ENCODE results near the gene NFIC.
"Not testable (repeated sequence)": the region's sequence is repeated elsewhere in the genome, so short reads cannot be mapped to it uniquely, and the experiment has no call there.

Gene NFIC

DNA sequence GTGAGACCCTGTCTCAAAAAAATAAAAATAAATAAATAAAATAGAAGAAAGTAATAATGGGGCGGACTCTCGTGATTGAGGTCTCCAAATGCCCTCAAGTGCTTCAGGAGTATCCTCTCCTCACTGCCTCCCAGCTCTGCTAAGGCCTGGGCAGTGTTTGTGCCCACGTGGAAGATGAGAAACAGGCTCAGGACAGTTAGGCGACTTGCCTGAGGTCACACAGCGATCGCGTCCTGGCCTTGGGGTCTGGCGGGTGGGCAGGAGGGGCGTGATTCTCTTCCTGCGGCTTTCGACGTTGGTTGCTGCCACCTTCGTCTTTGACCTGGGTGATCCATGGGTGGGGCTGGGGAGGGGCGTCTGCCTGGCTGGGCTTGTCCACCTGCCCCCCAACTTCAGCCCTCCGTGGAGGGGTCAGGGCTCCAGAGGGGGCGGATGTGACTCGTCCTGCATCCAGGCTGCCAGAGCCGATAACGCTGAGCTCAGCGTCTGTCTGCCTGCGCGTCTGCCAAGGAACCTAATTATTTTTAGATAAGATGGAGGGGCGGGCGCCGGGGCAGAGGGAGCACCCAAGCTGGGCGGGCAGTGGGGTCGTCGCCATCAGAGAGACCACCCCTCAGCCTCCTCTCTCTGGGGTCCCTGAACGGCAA, 56.9 kb downstream of the NFIC start:
- TF ChIP-seq, protein P1, sequence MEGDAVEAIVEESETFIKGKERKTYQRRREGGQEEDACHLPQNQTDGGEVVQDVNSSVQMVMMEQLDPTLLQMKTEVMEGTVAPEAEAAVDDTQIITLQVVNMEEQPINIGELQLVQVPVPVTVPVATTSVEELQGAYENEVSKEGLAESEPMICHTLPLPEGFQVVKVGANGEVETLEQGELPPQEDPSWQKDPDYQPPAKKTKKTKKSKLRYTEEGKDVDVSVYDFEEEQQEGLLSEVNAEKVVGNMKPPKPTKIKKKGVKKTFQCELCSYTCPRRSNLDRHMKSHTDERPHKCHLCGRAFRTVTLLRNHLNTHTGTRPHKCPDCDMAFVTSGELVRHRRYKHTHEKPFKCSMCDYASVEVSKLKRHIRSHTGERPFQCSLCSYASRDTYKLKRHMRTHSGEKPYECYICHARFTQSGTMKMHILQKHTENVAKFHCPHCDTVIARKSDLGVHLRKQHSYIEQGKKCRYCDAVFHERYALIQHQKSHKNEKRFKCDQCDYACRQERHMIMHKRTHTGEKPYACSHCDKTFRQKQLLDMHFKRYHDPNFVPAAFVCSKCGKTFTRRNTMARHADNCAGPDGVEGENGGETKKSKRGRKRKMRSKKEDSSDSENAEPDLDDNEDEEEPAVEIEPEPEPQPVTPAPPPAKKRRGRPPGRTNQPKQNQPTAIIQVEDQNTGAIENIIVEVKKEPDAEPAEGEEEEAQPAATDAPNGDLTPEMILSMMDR (IDR thresholded peaks at IDR 0.05; ENCODE audit: low read length, missing control alignments) = no peak
- no peak for DNase-seq (ENCODE audit: low read depth)
- H3K4me3 ChIP-seq (replicated peaks; ENCODE audit: low read depth, low read length) = no peak overlapping the region

DNA sequence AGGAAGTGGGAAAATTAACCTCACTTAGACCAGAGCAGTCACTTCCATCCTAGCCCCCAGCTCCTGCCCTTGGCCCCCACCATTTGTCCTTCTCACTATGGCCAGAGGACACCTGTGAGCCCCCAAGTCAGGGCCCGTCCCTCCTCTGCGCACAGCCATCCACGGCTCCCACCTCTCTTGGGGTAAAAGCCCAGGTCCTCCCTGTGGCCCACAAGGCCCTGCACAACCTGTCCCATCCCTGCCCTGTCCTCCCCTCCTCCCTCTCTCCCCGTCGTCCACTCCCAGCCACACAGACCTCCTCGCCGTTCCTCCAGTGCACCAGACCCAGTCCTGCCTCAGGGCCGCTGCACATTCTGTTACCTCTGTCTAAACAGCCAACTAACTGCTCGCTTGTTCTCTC, 60.0 kb downstream of the NFIC start:
- TF ChIP-seq, protein P1 (IDR thresholded peaks at IDR 0.05; ENCODE audit: low read length, missing control alignments) = no peak
- no peak overlapping the region for H3K4me3 ChIP-seq (replicated peaks; ENCODE audit: low read depth, low read length)
- no peak for DNase-seq (ENCODE audit: low read depth)

DNA sequence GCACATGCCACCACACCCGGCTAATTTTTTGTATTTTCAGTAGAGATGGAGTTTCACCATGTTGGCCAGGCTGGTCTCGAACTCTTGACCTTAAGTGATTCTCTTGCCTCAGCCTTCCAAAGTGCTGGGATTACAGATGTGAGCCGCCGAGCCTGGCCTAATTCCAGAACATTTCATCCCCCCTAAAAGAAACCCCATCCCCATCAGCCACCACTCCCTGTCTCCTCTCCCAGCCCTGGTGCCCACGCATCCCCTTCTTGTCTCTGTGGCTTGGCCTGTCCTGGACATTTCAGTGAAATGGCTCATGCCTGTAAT, 63.9 kb downstream of the NFIC start:
- DNase-seq (ENCODE audit: low read depth); H3K4me3 ChIP-seq (replicated peaks; ENCODE audit: low read depth, low read length): not testable (repeated sequence)

DNA sequence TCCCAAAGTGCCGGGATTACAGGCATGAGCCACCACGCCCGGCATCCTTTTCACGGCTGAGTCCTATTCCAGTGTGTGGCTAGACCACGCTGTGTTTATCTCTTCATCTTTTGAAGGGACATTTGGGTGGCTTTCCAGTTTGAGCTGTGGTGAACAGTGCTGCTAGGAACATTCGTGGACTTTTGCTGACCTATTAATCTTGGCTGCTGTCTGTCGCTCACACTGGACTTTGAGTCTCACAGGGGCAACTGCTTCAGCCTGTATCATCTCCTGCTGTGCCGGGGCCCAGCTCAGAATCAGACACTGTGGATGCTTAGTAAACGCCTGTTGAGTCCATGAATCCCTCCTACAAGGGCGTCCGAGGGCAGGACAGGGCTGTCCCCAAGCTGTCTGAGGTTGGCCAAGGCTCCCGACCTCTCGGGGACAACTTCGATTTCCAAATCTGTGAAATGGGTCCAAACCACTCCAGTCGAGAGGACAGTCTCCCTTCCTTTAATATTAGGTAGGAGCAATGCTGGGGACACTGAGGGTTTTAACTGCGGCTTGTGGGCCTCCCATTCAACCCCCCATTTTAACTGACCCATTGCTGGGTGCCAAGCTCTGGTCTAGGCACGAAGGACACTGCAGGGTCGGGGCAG, 65.5 kb downstream of the NFIC start:
- no peak overlapping the region for H3K4me3 ChIP-seq (replicated peaks; ENCODE audit: low read depth, low read length)
- DNase-seq (ENCODE audit: low read depth) = no peak
- TF ChIP-seq, protein P1 (IDR thresholded peaks at IDR 0.05; ENCODE audit: low read length, missing control alignments) = no peak

DNA sequence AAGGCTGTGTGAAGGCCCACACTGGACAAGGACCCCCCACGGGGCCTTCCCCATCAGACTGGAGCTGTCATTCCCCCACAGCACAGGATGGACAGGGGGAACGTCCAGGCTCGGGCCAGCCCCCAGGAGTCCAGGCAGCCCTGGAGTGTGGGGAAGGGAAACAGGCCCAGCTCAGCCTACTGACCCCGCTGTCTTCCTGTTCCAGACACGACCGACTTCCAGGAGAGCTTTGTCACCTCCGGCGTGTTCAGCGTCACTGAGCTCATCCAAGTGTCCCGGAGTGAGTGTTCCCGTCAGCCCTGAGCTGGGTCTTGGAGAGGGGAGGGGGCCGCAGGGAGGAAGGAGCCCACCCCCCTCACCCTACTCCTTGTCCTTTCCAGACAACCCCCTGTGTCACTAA, 66.9 kb downstream of the NFIC start:
- no peak for DNase-seq (ENCODE audit: low read depth)
- TF ChIP-seq, protein P1 (IDR thresholded peaks at IDR 0.05; ENCODE audit: low read length, missing control alignments) = no peak
- no peak overlapping the region for H3K4me3 ChIP-seq (replicated peaks; ENCODE audit: low read depth, low read length)

DNA sequence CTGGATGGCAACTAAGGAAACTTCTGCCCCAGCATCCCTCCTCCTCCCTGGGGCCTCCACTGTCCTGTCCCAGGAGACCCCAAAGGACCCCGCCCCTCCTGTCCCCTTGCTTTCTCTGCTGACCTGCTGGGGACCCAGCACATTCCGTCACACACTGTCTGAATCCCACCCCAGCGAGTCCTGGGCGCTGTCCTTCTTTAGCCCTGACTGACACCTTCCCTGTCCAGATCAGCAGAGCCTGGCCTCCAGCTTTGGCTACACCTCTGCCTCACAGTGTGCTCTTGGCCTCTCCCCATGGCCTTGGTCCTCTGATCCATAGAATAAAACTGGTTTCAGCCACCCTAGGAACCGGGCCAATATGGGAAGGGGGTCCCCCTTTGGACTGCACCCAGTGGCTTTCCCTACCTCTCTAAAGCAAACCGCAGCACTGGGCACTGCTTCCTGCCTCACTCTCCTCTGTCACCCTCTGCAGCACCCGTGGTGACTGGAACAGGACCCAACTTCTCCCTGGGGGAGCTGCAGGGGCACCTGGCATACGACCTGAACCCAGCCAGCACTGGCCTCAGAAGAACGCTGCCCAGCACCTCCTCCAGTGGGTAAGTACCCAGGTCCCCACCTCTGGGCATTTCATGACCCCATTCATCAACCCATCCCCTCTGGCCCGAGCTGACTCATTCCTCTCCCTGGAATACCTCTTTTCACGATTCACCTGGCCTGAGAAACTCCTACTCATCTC, 67.6 kb downstream of the NFIC start:
- H3K4me3 ChIP-seq (replicated peaks; ENCODE audit: low read depth, low read length) = no peak overlapping the region
- TF ChIP-seq, protein P1 (IDR thresholded peaks at IDR 0.05; ENCODE audit: low read length, missing control alignments) = no peak
- DNase-seq (ENCODE audit: low read depth) = no peak

DNA sequence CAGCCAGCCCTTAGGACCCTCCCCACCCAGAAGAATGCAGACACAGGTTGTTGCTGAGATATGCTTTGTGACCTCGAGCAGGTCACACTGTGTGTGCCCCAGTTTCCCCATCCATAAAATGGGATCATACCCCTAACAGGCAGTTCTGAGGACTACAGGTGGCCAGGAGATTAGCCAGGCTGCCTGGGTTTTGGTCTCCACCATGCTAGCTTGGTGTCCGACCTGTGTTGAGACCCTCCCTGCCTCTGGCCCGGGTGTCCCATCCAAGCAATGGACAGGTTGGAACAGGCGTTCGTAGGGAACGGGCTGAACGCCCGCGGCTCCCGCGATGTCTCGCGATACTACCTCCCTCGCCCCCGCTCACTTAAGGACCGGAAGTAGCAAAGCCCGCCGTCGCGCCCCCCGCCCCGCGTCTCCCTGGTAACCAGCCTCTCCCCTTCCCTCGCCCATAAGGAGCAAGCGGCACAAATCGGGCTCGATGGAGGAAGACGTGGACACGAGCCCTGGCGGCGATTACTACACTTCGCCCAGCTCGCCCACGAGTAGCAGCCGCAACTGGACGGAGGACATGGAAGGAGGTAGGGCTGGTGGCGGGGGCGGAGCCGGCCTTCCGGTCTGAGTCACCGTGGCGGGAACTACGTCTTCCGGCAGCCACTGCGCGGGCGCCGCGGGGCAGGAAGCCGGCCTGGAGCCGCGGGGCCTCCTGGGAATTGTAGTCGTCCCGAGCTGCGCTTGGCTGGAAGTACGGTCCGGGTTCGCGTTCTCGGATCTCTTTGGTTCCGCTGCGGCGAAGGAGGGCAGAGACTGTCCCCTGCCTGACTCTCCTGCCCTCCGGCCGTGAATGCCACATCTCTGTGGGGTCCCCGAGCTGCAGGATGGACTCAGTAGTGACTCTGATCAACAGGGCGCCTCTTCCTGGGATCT, 68.5 kb downstream of the NFIC start:
- DNase-seq (ENCODE audit: low read depth) = peak; percentile 97
- TF ChIP-seq, protein P1 (IDR thresholded peaks at IDR 0.05; ENCODE audit: low read length, missing control alignments) = no peak
- peak overlapping the region; percentile 47 for H3K4me3 ChIP-seq (replicated peaks; ENCODE audit: low read depth, low read length)

Data from fibroblast of pulmonary artery (primary cell).